GM18498 (cell line): ENCODE measurements around the gene FBXO44.
"Not testable (repeated sequence)": the region's sequence is repeated elsewhere in the genome, so short reads cannot be mapped to it uniquely, and the experiment has no call there.

ENCODE experiments used
- ATAC-seq: cut with Tn5 transposase; IDR thresholded peaks from one replicate; pipeline ENCODE4 v1.9.1; 2021; ENCODE audit warnings: mild to moderate bottlenecking, moderate library complexity; ENCODE audit not compliant: unreplicated experiment

FBXO44 gene

DNA sequence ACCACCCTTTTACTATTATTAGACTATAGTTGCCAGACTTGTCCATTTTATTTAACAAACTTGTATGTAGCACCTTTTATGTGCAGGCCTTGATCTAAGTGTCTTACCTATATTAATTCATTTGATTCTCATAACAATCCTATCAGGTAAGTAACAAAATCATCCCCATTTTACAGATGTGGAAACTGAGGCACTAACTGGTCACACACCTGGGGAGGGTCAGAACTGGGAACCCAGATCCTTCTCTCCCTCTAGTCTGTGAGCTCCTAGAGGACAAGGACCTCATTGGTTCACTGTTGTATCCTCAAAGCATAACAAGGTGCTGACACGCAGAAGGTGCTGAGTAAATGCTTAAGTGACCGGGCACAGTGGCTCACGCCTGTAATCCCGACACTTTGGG is 15.3 kb upstream of the FBXO44 start:
- no peak for ATAC-seq

DNA sequence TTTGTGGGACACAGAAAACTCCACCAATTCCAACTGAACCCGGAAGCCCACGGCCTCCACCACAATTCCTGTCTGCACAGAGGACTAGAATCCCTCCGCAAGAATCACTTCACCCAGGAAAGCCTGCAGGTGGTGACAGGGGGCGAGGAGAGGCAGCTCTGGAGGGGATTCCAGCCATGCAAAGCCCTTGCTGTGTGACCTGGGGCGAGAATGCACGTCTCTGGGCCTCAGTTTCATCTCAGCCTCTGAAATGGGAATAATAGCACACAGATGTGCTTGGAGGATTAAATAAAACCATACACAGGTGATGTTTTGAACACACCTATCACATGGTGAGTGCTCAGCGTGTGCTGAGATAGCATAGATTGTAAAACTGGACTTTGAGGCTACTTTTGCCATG is 14.6 kb upstream of the FBXO44 start:
- ATAC-seq: no peak

DNA sequence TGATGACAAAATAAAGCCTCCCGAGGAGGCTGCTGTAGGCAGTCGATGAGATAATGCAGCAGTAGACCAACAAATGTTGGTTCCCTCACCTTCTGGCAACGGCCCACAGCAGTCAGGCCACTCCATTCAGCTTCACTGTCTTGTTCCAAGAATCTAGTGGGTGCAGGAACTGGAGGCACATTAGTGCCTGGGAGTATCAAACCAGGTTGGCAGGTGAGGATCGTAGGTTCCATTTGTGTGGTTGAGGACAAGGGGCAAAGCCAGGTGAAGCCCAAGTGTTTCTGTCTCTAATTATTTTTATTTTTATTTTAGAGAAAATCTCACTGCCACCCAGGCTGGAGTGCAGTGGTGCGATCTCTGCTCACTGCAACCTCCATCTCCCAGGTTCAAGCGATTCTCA is 13.7 kb upstream of the FBXO44 start:
- no peak for ATAC-seq

DNA sequence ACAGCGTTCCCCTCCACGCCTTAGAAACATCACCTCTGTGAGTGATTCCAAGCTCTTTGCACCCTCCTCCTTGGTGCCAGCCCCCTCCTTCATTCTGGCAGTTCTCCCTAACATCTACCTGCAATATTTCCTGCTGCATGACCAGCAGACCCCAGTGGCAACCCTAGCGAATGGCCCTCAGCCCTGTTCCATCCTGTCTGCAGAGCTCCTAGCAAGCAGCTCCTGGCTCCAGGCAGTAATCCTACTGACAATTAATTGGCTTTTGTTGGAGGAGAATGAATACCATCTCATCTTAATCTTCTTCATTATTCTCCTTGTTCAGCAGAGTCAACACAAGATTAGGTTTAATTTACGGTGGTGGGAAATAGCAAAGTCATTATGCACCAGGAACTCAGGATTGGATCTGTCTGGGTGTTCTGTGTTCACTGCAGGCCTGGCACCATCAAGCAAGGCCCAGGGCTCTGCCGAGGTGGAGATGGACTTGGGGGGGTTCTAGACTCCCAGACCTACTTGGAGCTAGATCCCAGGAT is 12.8 kb upstream of the FBXO44 start:
- no peak for ATAC-seq

DNA sequence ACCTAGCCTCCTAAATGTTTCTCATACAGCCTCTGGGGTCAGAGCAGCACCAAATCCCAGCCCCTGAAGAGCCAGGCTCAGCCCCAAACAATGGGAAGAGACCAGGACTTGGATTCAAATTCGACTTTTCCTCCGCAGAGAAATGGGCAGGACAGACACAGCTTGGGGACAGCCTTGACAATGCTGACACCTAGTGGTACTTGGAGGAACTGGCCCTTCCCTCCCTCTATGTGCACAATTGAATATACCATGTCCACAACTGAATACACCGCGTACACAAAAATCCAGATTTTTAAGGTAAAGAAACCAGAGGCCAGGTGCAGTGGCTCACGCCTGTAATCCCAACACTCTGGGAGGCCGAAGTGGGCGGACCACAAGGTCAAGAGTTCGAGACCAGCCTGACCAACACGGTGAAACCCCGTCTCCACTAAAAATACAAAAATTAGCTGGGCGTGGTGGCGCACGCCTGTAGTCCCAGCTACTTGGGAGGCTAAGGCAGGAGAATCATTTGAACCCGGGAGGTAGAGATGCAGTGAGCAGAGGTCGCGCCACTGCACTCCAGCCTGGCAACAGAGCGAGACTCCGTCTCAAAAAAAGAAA is 12.2 kb upstream of the FBXO44 start:
- ATAC-seq: not testable (repeated sequence)

DNA sequence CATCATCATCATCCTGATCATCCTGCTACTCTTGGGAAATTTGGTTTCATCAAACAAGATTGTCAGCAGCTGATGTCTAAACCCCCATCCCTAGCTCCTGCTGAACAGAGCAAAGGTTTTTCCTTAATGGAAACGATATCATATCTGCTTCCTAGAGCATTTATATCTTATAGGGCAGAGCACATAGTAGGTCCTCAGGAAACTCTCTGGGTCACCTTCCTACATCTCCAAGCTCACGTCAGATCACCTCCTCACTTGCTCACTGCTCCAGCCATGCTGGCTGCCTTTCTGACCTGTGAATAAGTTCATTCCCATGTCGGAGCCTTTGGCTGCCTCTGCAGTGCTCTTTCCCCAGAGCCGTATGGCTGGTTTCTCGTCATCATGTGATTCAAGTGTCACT is 10.9 kb upstream of the FBXO44 start:
- no peak for ATAC-seq

DNA sequence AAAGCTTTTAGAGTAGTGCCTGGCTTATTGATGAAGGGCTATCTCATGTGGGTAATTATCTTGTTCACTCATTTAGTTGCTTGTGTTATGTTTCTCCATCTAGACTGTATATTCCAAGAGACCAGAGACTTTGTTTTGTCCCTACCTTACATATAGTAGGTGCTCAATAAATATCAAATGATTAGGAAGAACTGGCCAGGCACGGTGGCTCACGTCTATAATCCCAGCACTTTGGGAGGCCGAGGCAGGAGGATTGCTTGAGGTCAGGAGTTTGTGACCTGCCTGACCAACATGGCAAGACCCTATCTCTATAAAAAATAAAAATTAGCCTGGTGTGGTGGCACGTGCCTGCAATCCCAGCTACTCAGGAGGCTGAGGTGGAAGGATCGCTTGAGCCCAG is 9.4 kb upstream of the FBXO44 start:
- ATAC-seq: no peak

DNA sequence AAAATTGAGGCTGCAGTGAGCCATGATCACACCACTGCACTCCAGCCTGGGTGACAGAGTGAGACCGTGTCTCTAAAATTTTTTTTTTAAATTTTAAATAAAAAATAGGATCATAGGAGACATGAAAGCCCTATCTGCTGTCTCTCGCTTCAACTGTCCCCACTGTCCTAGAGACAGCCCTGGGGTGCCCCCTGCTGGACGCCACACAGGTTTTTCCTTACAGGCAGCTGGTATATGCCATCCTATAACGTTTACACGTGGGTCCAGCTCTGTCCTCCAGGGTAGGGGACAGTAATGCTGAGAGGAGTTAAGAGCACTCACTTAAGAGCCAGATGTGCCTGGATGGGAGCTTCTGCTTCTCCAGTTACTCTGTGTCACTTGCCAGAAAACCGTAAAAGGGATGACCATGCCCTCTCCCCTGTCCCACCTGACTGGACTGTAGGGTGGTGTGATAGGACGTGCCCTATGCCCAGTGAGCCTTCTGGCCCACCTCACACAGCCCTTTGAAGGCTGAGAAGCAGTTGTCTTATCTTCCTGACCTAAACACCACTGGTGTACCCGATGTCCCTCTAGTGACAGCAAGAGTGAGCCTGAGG is 8.9 kb upstream of the FBXO44 start:
- no peak for ATAC-seq

DNA sequence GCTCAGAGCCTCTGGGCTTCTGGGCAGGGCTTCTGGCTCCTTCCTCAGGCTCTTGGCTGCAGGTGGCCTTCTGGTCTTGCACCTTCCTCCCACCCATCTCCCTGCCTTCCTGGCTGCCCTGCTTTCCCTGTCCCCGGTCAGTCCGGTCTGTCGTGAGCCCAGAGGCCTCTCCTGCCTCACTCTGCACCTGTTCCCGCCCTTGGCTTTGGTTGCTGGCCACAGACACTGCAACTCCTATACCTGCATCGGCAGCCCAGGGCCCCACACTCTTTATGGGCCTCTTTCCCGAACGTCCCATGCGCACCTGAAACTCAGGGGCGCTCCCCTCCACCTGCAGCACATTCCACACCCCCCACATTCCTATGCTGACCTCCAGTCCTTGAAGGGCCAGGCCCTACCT is 8.4 kb upstream of the FBXO44 start:
- no peak for ATAC-seq

DNA sequence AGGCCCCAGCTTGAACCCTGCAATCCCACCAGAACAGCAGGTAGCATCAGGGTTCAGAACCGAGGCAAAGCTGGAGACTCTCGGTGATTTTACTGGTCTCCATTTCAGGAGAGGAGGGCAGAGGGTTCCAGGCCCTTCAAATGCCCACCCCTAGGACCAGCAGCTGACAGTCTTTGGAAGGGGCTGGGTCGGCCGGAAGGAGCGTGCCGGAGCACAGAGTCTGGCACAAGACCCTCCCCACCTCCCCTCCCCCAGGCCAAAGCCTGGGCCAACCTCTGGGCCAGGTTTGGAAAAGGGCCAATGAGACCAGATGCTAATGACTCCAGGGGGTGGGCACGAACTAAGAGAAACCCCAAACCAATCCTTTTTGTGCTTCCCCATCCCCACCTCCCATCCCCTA is 7.3 kb upstream of the FBXO44 start:
- ATAC-seq: no peak

DNA sequence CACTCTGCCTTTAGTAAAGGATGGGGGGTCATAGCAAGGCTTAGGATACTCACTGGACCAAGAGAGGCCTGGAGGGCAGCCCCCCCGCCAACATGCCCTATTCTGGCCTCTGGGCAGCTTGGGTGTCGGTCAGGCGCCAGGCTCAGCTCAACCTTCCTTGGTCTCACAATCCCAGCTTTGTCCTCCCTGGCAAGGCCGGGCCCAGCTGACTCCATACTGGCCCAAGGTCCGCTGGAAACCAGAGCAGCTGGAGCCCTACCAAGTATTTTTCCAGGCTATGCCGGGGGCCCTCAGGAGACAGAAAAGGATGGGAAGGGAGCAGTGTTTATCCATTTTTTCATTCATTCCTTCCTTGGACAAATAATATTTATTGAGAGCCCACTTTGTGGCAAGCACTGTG is 6.6 kb upstream of the FBXO44 start:
- ATAC-seq: no peak

DNA sequence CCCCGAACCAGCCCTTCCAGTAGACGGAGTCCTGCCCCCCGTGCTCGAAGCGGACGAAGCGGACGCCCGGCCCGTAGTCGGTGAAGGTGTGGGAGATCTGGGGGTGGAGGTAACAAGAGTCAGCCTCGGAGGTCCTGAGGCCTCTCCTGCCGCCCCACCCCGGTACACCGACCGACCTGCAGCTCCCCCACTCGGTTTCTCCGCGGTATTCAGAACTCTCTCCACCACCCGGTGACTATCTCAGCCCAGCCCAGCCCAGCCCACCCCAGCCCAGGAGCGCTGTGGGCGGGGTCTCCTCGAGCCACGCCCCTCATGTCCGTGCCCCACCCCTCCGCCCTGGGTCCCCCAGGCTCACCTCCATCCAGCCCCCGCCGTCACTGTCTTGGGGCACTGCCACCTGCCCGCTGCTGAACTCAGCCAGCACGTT is 5.9 kb upstream of the FBXO44 start:
- ATAC-seq: no peak

DNA sequence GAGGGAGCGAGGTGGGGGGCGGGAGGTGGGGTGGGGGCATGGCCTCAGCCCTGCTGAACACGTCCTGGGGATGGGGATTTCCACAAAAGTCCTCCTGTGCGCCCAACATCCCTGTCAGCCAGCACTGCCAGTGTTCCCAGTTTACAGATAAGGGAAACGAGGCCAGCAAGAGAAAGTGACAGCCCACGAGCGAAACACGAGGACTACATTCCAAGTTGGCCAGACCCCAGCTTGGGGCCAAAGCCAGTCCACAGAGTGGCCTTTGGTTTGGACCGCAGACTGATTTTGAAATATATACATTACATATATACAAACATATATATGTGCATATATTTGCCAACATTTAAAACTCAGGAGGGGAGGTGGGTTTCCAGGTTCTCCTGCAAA is 5.4 kb upstream of the FBXO44 start:
- no peak for ATAC-seq

DNA sequence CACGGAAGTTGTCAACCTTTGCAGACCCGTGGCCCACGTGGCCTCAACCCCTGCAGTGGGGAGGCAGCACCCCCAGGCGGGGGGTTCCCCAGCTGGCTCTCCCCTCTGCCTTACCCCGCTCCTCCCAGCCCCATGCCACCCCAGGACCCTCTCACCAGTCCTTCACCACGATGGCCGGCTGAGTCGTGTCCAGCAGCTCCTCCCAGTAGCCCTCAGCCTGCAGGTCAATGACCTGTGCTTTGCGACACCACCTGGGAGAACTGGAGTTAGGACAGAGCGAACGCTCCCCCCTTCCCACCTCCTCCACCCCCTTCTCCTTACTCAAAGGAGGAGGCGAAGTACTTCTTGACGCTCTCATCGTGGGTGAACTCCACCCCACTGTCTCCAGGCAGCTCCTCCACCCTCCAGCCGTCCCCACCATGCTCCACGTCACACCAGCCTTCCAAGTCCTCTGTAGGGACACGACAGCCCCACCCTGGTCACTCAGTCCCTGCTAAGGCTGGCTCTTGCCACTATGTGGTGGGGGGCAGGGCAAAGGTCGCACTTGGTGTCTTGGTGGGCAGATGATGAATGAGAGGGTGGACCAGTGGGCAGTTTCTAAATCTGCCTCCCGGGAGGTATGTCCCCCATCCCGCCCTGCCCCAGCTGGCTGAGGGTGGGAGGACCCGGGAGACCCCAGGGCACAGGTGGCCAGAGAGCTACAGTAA is 4.9 kb upstream of the FBXO44 start:
- ATAC-seq: no peak

DNA sequence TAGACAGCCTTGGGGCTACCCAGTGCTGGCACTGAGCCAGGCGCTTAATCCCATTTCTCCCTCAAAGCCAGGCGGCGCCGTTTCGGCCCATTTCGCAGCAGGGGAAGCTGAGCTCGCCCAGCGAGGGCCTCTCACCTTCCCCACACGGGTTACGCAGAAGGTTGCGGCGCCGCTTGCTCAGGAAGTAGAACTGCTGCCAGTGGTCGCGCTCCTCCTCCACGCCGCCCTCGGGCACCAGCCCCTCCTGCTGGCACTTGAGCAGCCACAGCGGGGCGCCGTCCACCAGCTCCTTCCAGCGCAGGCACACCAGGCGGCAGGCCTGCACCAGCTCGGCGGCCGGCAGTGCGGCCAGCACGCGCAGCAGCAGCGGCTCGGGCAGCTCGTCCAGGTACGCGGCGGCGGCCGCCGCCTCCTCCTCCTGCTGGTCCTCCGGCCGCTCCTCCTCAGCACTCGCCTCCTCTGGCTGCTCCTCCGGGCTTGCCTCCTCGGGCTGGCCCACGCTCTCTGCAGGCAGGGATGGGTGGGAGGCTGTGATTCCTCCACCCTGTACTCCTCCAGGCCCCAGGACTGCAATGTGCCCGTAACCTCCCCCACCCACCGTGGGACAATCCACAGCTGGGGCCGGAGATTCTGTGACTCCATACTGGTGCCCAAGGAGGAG is 4.2 kb upstream of the FBXO44 start:
- no peak for ATAC-seq

DNA sequence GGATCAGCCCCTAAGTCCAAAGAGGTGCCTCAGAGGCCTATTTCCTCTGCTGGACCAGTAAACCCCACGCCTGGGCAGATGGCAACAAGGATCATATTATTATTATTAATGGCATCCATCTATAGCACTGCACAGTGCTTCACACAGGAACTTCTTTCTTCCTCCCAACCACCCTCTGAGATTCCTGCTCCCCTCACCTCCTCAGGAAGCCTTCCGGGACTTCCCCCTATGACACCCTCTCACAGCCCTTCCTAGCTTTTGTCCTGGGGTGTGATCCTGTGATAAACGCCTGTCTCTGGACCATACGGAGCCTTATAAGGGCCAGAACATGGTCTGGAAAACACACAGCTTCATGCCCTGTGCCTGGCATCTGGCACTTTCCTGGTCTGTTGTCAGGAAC is 3.7 kb upstream of the FBXO44 start:
- no peak for ATAC-seq

DNA sequence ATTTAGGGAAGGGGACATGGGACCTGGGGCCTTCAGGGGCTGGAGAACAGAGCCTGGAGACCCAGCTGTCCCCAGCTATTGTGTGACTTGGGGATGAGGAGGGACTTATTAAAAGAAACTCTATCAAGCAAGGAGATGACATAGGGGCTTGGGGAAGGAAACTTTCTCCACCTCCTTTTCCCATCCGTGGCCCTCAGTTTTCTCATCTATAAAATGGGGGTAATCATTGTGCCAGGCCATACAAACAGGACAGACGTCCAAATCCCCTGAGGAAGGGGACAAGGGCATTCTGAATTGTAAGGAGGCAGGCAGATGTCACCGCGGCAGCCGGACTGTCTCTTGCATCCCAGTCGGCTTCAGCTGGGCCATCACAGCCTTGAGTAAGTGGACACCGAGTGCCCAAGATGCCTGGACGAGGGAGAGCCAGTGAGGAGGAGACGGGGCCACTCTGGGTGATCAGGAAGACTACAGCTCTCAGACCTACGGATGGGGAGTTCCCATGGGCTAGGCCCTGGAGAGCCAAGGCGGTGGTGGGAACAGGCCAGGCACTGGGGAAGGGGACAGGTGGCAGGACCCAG is 2.4 kb upstream of the FBXO44 start:
- no peak for ATAC-seq

DNA sequence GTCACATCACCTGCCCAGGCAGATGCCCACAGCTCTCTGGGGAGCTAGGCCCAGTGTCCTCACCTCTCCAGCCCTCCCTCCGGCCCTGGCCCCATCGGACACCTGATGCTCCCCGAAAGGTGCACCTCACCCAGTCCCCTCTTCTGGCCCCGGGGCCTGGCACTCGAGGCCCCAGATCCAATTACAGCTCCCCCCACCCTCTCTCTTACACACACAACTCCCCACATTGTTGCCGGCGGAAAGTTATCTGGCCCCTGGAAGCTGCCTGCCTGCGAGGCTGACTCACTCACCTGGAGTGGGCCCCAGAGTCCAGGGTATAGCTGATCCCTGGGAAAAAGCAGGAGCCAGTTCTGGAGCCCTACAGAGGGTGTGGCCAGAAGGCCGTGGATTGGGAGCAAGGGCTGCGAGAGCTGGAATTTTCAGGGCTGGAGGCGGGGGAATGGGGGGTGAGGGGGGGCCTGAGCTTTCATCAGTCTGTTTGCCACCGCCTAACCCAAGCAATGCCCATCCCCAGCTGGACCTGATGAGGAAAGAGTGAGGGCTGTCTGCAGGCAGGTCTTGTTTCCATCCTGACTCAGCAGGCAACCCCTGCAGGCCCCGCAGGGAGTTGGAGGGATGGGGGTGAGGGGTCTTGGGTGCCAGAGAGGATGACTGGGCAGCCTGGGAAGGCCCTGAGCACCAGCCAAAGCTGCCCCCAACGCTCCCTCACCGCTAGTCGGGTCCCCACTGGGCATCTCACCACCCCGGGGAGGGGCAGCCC is 1.4 kb upstream of the FBXO44 start:
- ATAC-seq: no peak

DNA sequence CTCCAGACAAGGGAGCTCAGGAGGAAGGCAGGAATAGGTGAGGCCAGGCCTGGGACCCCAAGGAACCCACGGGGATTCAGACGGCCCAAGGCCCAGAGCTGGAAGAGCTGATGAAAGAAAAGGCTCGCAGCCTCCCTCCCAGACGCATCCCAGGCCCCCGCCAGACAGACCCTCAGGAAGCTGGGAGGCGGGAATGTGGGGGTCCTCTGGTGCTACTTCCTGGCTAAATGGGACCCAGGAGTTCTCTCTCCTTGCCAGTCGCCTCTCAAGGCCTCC is 878 bp upstream of the FBXO44 start:
- no peak for ATAC-seq

DNA sequence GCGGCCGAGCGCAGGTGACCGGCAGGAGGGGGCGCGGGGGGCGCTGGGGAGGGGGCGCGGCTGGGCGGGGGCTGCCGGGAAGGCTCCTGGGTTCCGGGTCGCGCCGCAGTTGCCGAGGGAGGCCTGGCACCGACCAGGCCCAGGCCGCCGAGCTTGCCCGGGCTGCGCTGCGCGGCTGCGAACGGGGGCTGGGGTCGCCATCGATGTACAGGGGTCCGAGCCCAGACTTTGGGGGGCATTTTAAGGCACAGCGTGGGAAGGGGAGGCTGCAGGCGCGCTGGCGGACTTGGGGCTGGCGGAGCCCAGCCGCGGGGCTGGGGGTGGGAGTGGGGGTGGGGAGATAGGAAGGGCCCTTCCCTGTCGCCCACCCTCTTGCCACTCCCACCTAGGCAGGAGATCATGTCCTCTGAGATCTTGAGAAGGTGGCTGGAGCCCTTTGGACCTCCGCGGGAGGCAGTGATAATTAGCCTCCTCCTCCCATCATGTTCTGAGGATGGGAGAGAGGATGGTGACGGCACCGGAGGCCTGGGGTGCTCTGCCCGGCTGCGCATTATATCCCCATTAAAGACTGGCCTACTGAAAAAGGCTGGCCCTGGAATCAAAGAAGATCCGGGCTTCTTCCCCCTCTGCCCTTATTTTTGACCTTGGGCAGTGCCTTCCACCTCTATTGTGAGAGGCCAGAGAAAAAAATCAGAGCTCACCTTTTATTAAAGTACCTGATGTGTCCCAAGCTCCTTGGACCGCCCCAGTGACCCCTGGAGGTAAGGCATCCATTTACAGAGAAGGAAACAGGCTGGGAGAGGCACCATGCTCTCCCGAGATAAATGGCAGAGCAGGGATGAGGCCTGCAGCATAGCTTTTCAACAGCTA is 497 bp downstream of the FBXO44 start:
- ATAC-seq: peak; percentile 40
